Activated CD8-positive, alpha-beta T cell treated with anti-CD3 and anti-CD28 coated beads for 36 hours (primary cell): ENCODE results near the gene LRRC15. TPM values are rescaled to one million over a fixed set of nuclear protein-coding genes. Genes with fewer than 3 reads are reported as not detected.

Experiments
- ATAC-seq: fragments of 200-7000 bp; cut with Tn5 transposase; one replicate; pipeline ENCODE4 v1.10.0; 2021; ENCODE audit warnings: mild to moderate bottlenecking, moderate library complexity
- CTCF ChIA-PET: fragments of 350-600 bp; sonication (Branson Sonifier 250); formaldehyde crosslinking; loops from one replicate; lab custom pipeline; 2021; ENCODE audit warnings: antibody characterized with exemption; lab: Charles Lee
- POLR2A ChIA-PET: fragments of 350-600 bp; sonication (Branson Sonifier 250); formaldehyde crosslinking; loops from one replicate; lab custom pipeline; 2021; ENCODE audit warnings: antibody characterized with exemption; lab: Charles Lee
- DNase-seq: peaks from one replicate; pipeline ENCODE4 v3.0.0-alpha.2; 2020
- H3K27ac Mint-ChIP-seq: one replicate; pipeline ENCODE4 v1.8.0; 2021; ENCODE audit warnings: mild to moderate bottlenecking, mixed read lengths
- H3K27me3 Mint-ChIP-seq: one replicate; pipeline ENCODE4 v1.8.0; 2021; ENCODE audit warnings: mixed read lengths
- H3K36me3 Mint-ChIP-seq: one replicate; pipeline ENCODE4 v1.8.0; 2021; ENCODE audit warnings: low read depth, mixed read lengths
- H3K4me1 Mint-ChIP-seq: one replicate; pipeline ENCODE4 v1.8.0; 2021; ENCODE audit warnings: low read depth, mixed read lengths
- H3K4me3 Mint-ChIP-seq: one replicate; pipeline ENCODE4 v1.8.0; 2021; ENCODE audit warnings: mild to moderate bottlenecking, moderate library complexity, mixed read lengths
- H3K9me3 Mint-ChIP-seq: one replicate; pipeline ENCODE4 v1.8.0; 2021; ENCODE audit warnings: mixed read lengths
- CTCF ChIP-seq: fragments of 200-600 bp; IDR thresholded peaks from one replicate; pipeline ENCODE4 v1.8.0; 2022; ENCODE audit warnings: antibody characterized with exemption, mild to moderate bottlenecking
- intact Hi-C: fragments of 100-400 bp; cut with micrococcal nuclease; formaldehyde crosslinking; loops from one replicate; pipeline ENCODE4 v1.10.0; 2022
- total RNA-seq, 2 experiments: library from RNA; stranded (reverse); gene quantifications; one replicate each; pipeline ENCODE4 v1.2.3, GENCODE V29; 2021

LRRC15 gene
- total RNA-seq, 2 experiments from 2014 or later: not detected

DNA sequence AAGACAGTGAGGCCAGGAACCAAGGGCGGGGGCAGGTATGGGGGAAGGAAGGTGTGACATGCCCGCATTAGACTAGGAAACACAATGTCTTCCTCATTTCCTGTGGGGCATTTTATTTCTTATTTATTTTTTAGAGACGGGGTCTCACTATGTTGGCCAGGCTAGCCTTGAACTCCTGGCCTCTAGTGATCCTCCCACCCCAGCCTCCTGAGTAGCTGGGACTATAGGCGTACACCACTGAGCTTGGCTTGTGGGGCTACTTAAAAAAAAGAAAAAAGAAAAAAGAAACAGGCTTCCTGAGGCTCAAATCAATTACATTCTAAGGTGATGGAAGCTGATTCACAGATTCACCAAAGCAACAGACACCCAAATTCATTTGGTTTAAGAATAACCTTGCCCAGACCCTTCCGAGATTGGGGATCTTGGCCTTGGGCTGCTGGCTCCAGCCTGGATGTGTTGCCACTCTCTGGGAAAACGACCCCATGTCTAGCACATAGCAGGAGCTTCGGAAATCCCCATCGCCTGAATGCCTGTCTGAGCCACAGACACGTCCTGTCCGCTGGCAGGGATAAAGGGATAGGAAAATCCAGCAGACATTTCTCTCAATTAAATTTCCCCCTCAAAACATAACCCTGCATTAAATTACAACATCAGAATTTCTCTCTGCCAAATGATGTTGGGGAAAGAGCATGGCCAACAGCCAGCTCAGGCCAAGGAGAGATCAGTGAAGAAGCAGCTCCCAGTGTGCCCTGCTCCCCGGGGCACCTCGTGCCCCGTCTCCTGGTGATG is 31.4 kb downstream of the LRRC15 start:
- POLR2A ChIA-PET: interaction anchor here (0.6 kb wide), 1 partner anchor 69 kb away, joined by 3 read pairs; no protein-coding TSS in a partner anchor
- Mint-ChIP-seq H3K4me3 (no peak overlapping the region), H3K27me3 (peaks cover 5% of the 10 kb centered on the region), H3K36me3 (no peaks in the 10 kb centered on the region), H3K4me1 (no peaks in the 10 kb centered on the region), H3K9me3 (no peaks in the 10 kb centered on the region), H3K27ac (no peak overlapping the region)
- intact Hi-C loops: no loop called here
- CTCF ChIA-PET: interaction anchor here (5.7 to 9.8 kb wide), 2 partner anchors 63 to 66 kb away, joined by 126 to 188 read pairs; partner anchors contain the start of gene GP5
- no peak for ATAC-seq
- no peak for DNase-seq
- TF ChIP-seq CTCF: no peak

DNA sequence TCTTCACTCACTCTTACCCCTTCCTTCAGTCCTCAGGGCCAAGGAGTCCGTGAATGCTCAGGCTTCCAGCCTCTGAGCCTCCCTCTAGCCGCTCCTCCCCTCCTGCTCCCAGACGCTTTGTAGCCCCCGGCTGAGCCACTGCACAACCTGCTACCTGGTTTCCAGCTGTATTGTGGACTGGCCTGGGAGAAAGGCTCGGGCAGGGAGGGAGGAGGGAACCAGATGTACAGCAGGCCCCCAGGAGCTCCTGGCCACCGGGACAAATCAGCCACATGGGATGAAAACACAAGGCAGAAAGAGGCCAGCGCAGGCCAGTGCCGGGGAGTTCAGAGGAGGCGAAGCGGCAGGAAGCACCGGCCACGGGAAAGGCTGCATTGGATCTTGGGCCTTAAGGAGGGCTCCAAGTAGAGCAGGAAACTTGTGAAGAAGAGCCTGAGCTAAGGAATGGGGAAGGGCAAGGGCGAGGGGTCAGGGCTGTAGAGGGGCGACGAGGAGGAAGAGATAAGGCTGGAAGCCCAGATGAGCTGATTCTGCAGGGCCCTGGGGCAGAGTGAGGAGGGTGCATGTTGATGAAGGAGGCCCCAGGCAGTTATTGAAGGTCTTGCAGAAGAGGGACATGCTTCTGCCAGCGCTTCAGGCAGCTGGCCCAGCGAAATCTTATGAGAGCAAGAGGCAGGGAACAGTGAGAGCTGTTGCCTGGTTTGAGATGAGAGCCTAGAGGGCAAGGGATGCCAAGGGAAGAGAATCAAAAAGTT is 32.8 kb downstream of the LRRC15 start:
- POLR2A ChIA-PET: interaction anchor here (0.7 kb wide), 1 partner anchor 8 kb away, joined by 3 read pairs; no protein-coding TSS in a partner anchor
- H3K27ac Mint-ChIP-seq: no peak overlapping the region
- no peak overlapping the region for H3K4me3 Mint-ChIP-seq
- H3K9me3 Mint-ChIP-seq: no peaks in the 10 kb centered on the region
- peaks cover 19% of the 10 kb centered on the region for H3K27me3 Mint-ChIP-seq
- intact Hi-C loops: no loop called here
- no peaks in the 10 kb centered on the region for H3K36me3 Mint-ChIP-seq
- no peaks in the 10 kb centered on the region for H3K4me1 Mint-ChIP-seq
- TF ChIP-seq CTCF: no peak
- ATAC-seq (no peak), DNase-seq (no peak)
- CTCF ChIA-PET: interaction anchor here (1.2 to 5.7 kb wide), 4 partner anchors 8 to 258 kb away, joined by 3 to 126 read pairs (median 37); no protein-coding TSS in a partner anchor

DNA sequence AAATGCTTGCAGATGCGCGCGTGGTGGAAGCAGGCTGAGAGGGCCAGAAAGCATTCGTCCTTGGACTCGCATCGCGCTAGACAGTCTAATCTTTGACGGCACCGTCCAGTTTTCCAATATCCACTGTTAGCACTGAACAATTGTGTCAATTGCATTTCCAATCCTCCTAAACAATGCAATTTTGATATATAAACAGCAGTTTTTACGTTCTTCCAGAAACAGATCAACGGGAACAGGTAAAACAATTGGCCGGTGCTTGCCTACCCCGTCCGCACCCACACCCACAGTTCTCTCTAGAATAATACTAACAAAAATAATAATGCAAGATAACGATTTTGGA is 35.6 kb downstream of the LRRC15 start:
- Mint-ChIP-seq H3K9me3 (no peaks in the 10 kb centered on the region), H3K27ac (no peak overlapping the region), H3K4me3 (peak overlapping the region; percentile 72), H3K36me3 (no peaks in the 10 kb centered on the region), H3K27me3 (peaks cover 21% of the 10 kb centered on the region), H3K4me1 (no peaks in the 10 kb centered on the region)
- intact Hi-C loops: loop anchor here (2.0 kb wide), 1 partner anchor 71 kb away; no protein-coding TSS in a partner anchor
- no peak for DNase-seq
- ChIA-PET POLR2A (interaction anchor here (1.2 kb wide), 1 partner anchor 64 kb away, joined by 7 read pairs; no protein-coding TSS in a partner anchor), CTCF (interaction anchor here (0.6 to 5.7 kb wide), 21 partner anchors 8 to 393 kb away, joined by 3 to 126 read pairs (median 5); partner anchors contain the start of genes CPN2 and GP5)
- TF ChIP-seq CTCF: peak; percentile 59
- ATAC-seq: no peak

- Mint-ChIP-seq H3K4me3 (peak overlapping the region; percentile 72), H3K27ac (no peak overlapping the region), H3K27me3 (peaks cover 21% of the 10 kb centered on the region), H3K9me3 (no peaks in the 10 kb centered on the region), H3K36me3 (no peaks in the 10 kb centered on the region), H3K4me1 (no peaks in the 10 kb centered on the region)
- peak; percentile 89 for DNase-seq
- ChIA-PET POLR2A (no interaction called here), CTCF (interaction anchor here (0.6 to 5.7 kb wide), 24 partner anchors 9 to 393 kb away, joined by 3 to 126 read pairs (median 4); partner anchors contain the start of genes CPN2 and GP5)
- peak; percentile 98 for ATAC-seq
- intact Hi-C loops: no loop called here
- peak; percentile 99 for TF ChIP-seq CTCF
These were observed 36.1 kb downstream of the LRRC15 start for GRCh38 chr3:194333212-194333980.
